ENCODE measurements around the gene NUP98. TPM values are rescaled to one million over a fixed set of nuclear protein-coding genes. Genes with fewer than 3 reads are reported as not detected.
"Not testable (repeated sequence)": the region's sequence is repeated elsewhere in the genome, so short reads cannot be mapped to it uniquely, and the experiment has no call there.

Gene NUP98
- total and polyA plus RNA-seq, 11 donors, result 13.2 to 77.9 (median 45.3) TPM

DNA sequence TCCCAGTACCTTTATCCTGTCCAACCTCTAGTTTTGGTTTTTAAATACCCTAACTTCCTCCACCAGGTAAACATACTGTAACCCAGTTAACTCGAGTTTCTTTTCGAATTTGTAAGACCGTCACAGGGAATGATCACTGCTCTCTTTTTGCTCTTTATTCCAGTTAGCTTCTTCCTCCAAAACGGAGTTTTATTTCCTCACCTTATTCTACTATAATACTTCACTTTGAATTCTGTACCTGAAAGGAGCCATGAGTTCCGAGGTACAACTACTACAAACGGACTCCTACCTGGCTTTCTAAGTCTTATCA is 1.4 kb downstream of the NUP98 start:
- peaks cover 7 to 36% (median 22%) of the 10 kb centered on the region in 12 donors for H3K4me1 ChIP-seq
- peak overlapping the region in 11 of 12 donors; percentile 69 to 100 (median 88) for H3K4me3 ChIP-seq
- ATAC-seq (no peak), DNase-seq (no peak)
- H3K27ac ChIP-seq, result peak overlapping the region in 8 of 12 donors; percentile 5 to 99 (median 96)
- intact Hi-C loops (cut with DNase I), result loop anchor here in 3 of 10 donors (2.0 to 5.0 kb wide), 2 partner anchors 45 to 46 kb away; partner anchors contain the start of gene RHOG (in 3 of the 3)
- H3K27me3 ChIP-seq, result no peaks in the 10 kb centered on the region
- TF ChIP-seq POLR2A (IDR thresholded peaks at IDR 0.05), result no peak
- TF ChIP-seq, protein P1, sequence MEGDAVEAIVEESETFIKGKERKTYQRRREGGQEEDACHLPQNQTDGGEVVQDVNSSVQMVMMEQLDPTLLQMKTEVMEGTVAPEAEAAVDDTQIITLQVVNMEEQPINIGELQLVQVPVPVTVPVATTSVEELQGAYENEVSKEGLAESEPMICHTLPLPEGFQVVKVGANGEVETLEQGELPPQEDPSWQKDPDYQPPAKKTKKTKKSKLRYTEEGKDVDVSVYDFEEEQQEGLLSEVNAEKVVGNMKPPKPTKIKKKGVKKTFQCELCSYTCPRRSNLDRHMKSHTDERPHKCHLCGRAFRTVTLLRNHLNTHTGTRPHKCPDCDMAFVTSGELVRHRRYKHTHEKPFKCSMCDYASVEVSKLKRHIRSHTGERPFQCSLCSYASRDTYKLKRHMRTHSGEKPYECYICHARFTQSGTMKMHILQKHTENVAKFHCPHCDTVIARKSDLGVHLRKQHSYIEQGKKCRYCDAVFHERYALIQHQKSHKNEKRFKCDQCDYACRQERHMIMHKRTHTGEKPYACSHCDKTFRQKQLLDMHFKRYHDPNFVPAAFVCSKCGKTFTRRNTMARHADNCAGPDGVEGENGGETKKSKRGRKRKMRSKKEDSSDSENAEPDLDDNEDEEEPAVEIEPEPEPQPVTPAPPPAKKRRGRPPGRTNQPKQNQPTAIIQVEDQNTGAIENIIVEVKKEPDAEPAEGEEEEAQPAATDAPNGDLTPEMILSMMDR (IDR thresholded peaks at IDR 0.05), result no peak
- no peaks in the 10 kb centered on the region for H3K9me3 ChIP-seq
- 28 to 45% (median 39%) methylated on average over 6 of the region's 6 CpGs for whole genome bisulfite sequencing, 4 donors
- peaks cover 0 to 41% (median 32%) of the 10 kb centered on the region in 9 donors for H3K36me3 ChIP-seq

DNA sequence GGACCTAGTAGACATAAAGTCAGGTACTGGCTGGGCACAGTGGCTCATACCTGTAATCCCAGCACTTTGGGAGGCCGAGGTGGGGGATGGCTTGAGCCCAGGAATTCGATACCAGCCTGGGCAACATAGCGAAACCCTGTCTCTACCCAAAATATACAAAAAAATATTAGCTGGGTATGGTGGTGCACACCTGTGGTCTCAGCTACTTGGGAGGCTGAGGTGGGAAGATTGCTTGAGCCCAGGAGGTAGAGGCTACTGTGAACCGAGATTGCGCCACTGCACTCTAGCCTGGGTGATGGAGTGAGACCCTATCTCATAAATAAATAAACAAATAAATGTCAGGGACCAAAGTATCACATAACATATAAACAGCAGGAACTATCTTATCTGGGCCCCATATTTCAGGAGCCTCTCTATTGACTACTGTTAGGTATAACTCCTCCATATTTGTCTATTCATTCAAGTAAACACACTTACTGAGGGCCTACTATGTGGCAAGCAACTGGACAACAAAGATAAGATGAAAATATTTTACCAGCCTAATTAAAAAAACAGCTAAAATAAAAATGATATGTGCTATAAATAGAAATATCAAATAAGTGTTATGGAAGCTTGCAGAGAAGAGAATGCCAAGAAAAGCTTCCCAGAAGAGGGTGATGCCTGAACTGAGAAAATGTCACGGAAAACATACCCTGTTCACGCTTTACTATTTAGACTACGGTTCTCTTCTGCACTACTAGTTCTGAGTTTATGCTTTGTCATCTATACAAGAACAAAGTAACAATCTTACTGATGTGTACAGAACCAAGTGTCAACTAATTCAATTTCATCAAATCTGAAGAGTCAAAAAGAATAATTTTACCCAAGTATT is 2.0 kb downstream of the NUP98 start:
- peak overlapping the region in 10 of 12 donors; percentile 69 to 100 (median 88) for H3K4me3 ChIP-seq
- peaks cover 0 to 46% (median 32%) of the 10 kb centered on the region in 9 donors for H3K36me3 ChIP-seq
- H3K27ac ChIP-seq, result peak overlapping the region in 9 of 12 donors; percentile 5 to 99 (median 94)
- DNase-seq (no peak), ATAC-seq (no peak)
- 72 to 81% (median 74%) methylated on average over 8 of the region's 8 CpGs for WGBS, 4 donors
- no peaks in the 10 kb centered on the region for H3K27me3 ChIP-seq
- H3K4me1 ChIP-seq, result peaks cover 7 to 36% (median 22%) of the 10 kb centered on the region in 12 donors
- intact Hi-C loops (cut with DNase I), result loop anchor here in 3 of 10 donors (2.0 to 5.0 kb wide), 2 partner anchors 45 to 47 kb away; partner anchors contain the start of gene RHOG (in 3 of the 3)
- TF ChIP-seq, protein P1 (IDR thresholded peaks at IDR 0.05), result no peak
- TF ChIP-seq POLR2A (IDR thresholded peaks at IDR 0.05), result no peak
- no peaks in the 10 kb centered on the region for H3K9me3 ChIP-seq

DNA sequence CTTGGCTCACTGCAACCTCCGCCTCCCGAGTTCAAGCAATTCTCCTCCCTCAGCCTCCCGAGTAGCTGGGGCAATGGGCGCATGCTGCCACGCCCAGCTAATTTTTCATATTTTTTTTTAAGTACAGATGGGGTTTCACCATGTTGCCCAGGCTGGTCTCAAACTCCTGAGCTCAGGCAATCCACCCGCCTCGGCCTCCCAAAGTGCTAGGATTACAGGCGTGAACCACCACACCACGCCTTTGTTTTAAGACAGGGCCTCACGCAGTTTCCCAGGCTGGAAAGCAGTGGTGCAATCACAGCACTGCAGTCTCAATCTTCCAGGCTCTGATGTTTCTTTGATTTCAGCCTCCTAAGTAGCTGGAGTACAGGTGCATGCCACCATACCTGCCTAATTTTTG is 3.0 kb downstream of the NUP98 start:
- H3K27ac ChIP-seq, H3K4me3 ChIP-seq, H3K27me3 ChIP-seq, ATAC-seq, H3K9me3 ChIP-seq, DNase-seq: not testable (repeated sequence)
- H3K36me3 ChIP-seq, result peaks cover 0 to 52% (median 32%) of the 10 kb centered on the region in 9 donors
- intact Hi-C loops (cut with DNase I), result loop anchor here in 1 of 10 donors (5.0 kb wide), 1 partner anchor 48 kb away; the partner anchor contains the start of gene RHOG
- H3K4me1 ChIP-seq, result peaks cover 7 to 45% (median 25%) of the 10 kb centered on the region in 12 donors
- 94 to 98% (median 96%) methylated on average over 10 of the region's 10 CpGs for WGBS, 4 donors

DNA sequence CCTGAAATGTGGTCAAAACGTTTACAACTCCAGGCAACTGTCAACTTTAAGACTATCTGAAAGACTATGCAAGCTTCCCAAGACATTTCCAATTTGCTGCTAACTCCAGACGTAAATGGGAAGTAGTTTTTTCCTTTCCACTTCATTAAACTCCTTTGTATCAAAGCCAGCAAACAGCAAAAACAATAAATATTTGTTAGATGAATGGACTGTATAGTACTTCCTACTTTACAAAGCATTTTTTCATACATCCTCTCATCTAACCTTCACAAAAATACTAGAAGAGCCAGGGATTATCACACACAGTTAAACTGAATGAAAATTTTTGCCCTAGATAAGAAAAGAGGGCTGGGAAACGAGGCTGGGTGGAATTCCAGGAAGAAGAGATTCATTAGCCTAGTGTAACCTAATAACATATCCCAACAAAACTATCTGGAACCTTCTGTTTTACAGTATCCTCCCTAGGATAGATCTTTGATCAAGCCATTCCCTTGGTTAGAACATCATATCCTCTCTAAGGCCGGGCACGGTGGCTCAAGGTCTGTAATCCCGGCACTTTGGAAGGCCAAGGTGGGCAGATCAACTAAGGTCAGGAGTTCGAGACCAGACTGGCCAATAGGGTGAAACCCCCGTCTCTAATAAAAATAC is 10.4 kb downstream of the NUP98 start:
- peak overlapping the region in 3 of 12 donors; percentile 3 to 40 (median 19) for H3K27ac ChIP-seq

More for the DNA sequence above, 10.4 kb downstream of the NUP98 start:
- TF ChIP-seq, protein P1 (IDR thresholded peaks at IDR 0.05), result no peak
- TF ChIP-seq POLR2A (IDR thresholded peaks at IDR 0.05), result no peak
- Histone ChIP-seq H3K36me3 (peaks cover 0 to 31% (median 9%) of the 10 kb centered on the region in 9 donors), H3K9me3 (no peaks in the 10 kb centered on the region), H3K4me3 (no peak overlapping the region), H3K4me1 (peaks cover 0 to 86% (median 23%) of the 10 kb centered on the region in 12 donors), H3K27me3 (no peaks in the 10 kb centered on the region)
- DNase-seq, result no peak
- ATAC-seq, result peak in 1 of 4 donors; percentile 50
- 54 to 66% (median 62%) methylated on average over 8 of the region's 8 CpGs for WGBS, 4 donors
- intact Hi-C loops (cut with DNase I), result no loop called here

Measured in heart left ventricle (tissue), 16 donors.